Raji (cell line): ENCODE data around the gene SLC26A11.

Source experiments
- POLR2A ChIP-seq: IDR thresholded peaks from 2 replicates; pipeline ENCODE4 v1.6.1; 2011; ENCODE audit warnings: low read depth, low read length, control low read depth; ENCODE audit not compliant: insufficient read depth

The SLC26A11 gene

GRCh38 chr17:80221351-80222105 lies 1.3 kb downstream of the SLC26A11 start:
- TF ChIP-seq POLR2A: no peak

GRCh38 chr17:80222376-80223141 lies 2.3 kb downstream of the SLC26A11 start:
- no peak for TF ChIP-seq POLR2A

GRCh38 chr17:80223142-80223815 lies 3.1 kb downstream of the SLC26A11 start:
- TF ChIP-seq POLR2A: no peak

DNA sequence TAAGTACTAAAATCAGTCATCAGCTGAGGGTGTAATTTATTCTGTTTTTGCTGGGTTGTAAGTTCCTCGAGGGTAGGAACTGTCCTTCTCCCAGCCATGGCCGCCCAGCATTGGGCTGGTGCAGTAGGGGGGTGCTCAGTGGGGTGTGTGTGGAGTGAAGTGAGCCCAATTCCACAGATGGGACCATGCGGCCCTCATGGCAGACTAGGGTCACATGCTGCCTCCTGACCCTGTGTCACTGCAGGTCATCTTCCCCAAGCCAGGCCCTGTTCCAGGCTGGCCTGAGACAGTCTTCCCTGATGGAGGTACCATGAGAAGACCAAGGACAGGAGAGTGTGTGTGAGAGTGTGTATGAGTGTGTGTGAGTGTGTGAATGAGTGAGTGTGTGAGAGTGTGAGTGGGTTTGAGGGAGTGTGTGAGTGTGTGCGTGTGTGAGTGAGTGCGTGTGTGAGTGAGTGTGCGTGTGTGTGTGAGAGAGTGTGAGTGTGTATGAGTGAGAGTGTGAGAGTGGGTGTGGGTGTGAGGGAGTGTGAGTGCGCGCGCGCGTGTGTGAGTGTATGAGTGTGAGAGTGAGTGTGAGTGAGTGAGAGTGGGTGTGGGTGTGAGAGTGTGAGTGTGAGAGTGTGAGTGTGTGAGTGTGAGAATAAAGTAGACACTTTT lies 3.7 kb downstream of the SLC26A11 start:
- TF ChIP-seq POLR2A: no peak

- no peak for TF ChIP-seq POLR2A
Observed at GRCh38 chr17:80224683-80225082, 4.5 kb downstream of the SLC26A11 start.

GRCh38 chr17:80225230-80225629 lies 5.0 kb downstream of the SLC26A11 start:
- no peak for TF ChIP-seq POLR2A

GRCh38 chr17:80227156-80227555 lies 6.9 kb downstream of the SLC26A11 start:
- TF ChIP-seq POLR2A: no peak

DNA sequence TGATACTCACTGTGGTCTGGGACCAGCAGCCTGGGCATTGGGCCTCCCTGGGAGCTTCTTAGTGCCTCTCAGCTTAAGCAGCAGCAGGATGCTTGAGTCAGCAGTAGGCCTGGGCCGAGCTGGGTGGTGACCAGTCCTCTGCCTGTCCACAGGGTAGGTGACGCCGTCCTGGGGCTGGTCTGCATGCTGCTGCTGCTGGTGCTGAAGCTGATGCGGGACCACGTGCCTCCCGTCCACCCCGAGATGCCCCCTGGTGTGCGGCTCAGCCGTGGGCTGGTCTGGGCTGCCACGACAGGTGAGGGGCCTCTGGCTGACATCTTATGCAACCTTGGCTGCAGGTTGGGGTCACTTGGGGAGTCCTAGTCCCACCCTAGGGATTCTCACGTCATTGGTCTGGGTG lies 7.4 kb downstream of the SLC26A11 start:
- TF ChIP-seq POLR2A: no peak

DNA sequence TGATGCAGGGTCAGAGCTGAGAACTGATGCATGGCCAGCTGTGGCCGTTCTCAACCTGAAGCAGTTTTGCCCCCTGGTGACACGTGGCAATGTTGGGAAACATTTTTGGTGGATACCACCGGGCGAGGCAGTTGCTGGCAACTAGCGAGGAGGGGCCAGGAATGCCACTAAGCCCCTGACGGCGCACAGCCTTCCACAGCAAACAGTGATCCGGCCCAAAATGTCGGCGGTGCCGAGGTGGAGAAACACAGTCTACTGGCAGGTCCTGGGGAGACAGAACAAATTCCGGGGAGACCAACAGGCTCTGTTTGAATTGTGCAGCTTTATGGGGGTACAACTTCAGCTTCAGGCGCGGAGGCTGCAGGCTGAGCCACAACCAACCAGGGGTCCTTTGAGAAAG lies 8.2 kb downstream of the SLC26A11 start:
- no peak for TF ChIP-seq POLR2A

DNA sequence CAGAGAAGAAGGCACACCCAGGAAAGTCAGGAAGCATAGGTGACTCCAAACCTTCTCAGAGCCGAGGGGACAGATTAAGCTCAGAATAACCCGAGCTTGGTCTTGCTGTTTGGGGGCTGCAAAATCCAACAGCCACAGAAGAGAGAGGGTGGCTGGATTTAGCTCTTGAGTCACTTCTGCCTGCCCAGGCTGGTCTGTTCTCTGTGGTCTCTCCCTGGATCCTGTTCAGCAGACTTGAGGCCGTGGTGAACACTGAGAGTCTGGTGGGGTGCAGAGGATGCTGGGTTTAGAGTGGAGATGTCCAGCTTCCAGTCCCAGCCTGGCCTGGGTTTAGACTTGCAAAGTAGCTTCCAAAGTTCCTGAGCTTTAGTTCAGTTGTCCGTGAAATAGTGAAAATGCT lies 8.8 kb downstream of the SLC26A11 start:
- no peak for TF ChIP-seq POLR2A

DNA sequence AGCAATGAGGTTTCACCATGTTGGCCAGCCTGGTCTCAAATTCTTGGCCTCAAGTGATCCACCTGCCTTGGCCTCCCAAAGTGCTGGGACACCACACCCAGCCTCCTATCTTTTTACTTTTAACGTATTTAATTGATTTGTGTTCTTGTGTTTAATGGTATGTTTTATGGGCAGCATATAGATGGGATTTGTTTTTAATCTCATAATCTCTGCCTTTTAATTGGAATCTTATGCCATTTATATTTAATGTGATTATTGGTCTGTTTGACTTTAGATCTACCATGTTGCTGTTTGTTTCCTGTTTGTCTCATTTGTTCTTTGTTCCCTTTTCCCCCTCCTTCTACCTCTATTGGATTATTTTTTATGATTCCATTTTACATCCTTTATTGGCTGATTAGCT lies 12.2 kb downstream of the SLC26A11 start:
- no peak for TF ChIP-seq POLR2A

GRCh38 chr17:80233202-80233601 lies 13.0 kb downstream of the SLC26A11 start:
- TF ChIP-seq POLR2A: no peak

DNA sequence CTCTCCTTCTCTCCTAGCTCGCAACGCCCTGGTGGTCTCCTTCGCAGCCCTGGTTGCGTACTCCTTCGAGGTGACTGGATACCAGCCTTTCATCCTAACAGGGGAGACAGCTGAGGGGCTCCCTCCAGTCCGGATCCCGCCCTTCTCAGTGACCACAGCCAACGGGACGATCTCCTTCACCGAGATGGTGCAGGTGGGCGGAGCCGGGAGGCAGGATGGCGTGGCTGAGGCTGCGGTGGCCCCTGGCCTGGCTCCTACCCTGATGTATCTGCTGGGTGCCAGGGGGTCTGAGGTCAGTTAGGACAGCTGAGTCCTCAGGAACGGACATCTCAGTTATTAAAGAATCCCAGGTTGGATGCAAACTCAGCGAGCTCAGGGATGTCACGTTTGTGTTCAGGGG lies 16.7 kb downstream of the SLC26A11 start:
- no peak for TF ChIP-seq POLR2A

DNA sequence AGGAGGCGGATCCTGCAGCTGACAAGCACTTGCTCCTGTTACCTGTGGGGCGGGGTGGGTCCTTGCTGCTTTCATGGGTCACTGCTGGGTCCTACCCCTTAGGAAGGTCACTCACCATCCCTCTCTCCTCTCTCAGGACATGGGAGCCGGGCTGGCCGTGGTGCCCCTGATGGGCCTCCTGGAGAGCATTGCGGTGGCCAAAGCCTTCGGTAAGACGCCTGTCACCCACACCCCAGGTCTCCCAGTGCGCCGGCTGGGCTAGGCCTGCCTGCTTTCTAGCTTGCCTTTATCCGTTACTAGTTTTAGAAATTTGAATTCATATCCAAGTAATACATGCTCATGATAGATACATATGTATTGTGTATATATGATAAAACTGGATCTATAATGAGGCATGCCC lies 17.2 kb downstream of the SLC26A11 start:
- TF ChIP-seq POLR2A: no peak

GRCh38 chr17:80242505-80242904 lies 22.3 kb downstream of the SLC26A11 start:
- TF ChIP-seq POLR2A: no peak
